Activated CD8-positive, alpha-beta memory T cell treated with anti-CD3 and anti-CD28 coated beads, Interleukin-2, amount 50 U/mL, for 1 hour (primary cell): ENCODE data around the gene SLC16A3.

Experiments used
- DNase-seq: peaks from one replicate; pipeline ENCODE4 v3.0.0-alpha.2; 2020; ENCODE audit errors: extremely low read depth

Gene SLC16A3

GRCh38 chr17:82236142-82236971 is 7.5 kb downstream of the SLC16A3 start:
- no peak for DNase-seq

GRCh38 chr17:82237083-82237745 is 8.4 kb downstream of the SLC16A3 start:
- DNase-seq: no peak

- no peak for DNase-seq
These were observed 9.1 kb downstream of the SLC16A3 start for GRCh38 chr17:82237746-82238471.

DNA sequence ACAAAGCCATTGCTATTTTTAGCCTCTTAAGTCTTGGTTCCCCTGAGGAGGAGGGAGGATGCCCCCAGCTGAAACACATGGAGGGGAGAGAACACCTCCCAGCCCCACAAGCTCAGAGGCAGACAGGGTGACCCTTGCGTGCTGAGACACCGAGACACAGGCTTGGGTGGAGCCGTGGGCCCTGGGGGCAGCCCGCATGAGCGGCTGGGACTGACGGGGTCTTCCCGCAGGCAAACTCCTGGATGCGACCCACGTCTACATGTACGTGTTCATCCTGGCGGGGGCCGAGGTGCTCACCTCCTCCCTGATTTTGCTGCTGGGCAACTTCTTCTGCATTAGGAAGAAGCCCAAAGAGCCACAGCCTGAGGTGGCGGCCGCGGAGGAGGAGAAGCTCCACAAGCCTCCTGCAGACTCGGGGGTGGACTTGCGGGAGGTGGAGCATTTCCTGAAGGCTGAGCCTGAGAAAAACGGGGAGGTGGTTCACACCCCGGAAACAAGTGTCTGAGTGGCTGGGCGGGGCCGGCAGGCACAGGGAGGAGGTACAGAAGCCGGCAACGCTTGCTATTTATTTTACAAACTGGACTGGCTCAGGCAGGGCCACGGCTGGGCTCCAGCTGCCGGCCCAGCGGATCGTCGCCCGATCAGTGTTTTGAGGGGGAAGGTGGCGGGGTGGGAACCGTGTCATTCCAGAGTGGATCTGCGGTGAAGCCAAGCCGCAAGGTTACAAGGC is 9.8 kb downstream of the SLC16A3 start:
- DNase-seq: peak; percentile 52

DNA sequence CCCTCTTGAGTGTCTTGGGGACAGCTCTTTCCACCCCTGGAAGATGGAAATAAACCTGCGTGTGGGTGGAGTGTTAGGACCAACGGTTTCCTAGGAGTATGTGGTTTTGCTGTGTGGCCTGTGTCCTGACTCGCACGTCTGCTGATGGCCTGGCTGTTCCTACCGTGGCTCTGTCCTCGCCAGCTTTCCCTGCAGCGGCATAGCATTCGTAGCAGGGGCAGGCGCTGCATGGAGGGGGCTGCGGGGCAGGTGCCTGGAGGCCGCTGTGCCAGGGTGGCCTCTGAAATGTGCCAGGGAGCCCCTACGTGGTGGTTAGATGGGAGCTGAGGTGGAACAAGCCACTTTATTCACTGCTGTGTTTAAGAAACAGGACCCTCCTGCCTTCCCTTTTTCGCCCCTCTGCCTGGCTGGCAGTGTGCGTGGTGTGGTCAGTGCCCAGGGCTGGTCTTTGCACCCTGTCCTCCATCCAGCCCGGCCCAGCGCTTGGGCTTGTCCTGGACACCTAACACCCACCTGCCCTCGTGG is 10.6 kb downstream of the SLC16A3 start:
- no peak for DNase-seq

DNA sequence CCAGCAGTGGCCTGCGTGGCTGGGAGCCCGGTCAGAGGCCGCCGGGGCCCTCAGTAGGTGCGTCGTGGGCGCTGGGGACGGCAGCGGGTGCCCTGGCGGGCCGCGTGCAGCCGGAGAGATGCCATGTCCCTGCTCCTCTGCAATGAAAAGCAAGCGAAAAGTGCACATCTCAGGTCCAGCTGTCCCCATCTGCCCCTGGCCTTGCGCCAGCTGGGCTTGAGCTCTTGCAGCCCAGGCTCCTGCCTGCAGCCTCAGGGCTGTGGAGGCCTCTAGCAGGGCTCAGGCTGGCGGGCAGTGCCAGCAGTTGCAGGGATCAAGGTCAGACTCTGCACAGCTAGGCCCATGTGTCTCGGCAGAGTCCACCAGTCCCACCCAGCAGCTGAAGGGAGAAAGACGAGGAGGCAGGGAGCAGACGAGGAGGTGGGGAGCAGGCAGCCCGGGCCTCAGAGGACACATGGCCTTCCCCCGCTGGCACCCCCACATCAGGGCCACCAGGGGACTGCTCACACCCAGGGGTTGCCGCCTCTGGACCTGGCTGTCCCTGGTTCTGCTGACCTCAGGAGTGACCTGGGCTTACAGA is 11.2 kb downstream of the SLC16A3 start:
- no peak for DNase-seq

DNA sequence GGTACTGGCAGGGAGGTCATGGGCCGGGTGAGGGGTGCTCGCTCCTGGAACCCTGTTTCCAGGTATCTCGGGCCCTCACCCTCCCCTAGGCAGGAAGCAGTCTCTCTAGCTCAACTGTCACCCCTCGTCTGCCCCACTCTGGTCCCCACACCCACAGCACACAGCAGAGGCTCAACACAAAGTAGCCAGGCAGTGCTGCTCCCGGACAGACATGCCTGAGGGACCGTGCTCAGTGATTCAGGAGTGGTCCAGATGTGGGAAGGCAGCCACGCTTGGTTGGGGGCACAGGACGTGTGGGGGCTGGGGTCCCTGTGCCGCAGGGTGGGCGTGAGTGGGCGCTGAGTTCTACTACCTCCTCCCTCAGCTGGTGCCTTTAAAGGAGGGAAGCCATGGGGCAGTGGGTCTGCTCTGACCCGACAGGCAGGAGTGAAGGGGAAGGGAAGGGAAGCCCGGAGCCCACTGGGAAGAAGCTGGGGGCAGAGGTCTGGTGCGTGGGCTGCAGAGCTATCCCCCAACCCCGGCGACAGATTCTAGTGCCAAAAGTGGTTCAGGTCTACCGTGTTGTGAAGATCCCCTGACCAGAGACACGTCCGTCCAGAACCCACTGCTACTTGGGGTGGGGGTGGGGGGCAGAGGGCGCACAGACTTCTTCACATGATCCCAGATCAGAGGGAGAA is 11.8 kb downstream of the SLC16A3 start:
- DNase-seq: no peak

- DNase-seq: no peak
These were observed 12.5 kb downstream of the SLC16A3 start for GRCh38 chr17:82241183-82241925.

GRCh38 chr17:82241926-82242697 is 13.3 kb downstream of the SLC16A3 start:
- no peak for DNase-seq

GRCh38 chr17:82242698-82242976 is 13.8 kb downstream of the SLC16A3 start:
- no peak for DNase-seq

DNA sequence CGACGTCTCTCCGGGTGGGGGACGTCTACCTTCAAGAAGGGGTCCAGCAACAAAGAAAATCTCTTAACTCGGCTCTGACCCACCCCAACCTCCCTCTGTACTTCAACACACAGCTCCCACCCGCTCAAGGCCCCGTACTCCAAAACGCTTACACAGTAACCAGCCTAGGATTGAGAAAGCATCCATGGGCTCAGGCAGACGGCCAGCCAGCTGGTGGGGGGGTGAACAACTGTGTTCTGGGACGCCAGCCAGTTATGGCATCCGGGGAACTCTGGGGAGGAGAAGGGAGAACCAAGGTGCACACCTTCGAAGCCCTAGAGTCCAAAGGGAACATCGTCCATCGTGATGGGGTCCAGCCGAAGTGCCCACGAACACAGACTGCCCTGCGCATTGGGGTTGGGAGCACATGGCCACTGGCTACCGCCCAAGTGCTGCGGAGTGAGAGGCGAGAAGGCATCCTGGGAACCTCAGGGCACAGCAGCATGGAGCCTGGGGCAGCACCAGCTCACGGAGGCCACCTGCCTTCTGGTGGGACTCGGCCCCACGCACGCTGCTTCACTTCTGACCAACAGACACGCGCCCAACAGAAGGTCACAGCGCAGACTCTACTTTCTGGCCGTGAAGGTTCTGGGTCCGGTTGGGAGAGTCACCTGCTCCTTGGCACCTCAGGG is 14.3 kb downstream of the SLC16A3 start:
- no peak for DNase-seq

DNA sequence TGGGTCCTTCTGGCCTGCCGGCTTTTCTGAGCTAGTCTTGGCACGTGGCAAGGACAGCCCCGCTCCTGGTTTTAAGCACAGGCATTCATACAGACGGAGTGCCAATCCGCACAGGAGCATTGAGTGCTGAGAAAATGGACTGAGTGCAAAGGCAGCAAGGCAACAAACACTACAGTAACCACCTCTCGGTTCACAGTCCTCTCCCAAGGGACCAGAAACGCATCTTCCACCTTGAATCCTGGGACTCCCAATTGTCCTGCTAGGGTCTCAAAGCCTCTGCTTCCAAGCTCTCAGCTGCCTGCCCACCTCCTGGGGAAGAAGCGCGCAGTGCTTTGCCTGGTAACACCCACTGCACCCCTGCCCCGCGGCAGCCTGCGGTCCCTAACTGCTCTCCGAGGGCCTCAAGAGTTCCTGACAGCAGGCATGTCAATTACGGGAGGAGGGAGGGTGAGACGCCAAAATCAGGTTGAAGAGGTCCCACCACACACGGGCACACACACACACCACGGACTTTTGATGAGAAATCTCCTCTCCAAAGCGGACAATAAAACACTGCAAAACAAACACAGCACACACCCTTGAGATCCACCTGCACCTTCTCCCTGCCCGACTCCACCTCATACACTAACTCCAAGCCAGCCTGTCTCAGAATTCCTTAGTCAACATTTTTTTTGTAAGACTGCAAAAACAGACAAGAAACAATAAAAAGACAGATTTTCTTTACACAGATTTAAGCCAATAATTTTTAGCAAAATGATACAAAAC is 15.0 kb downstream of the SLC16A3 start:
- no peak for DNase-seq

- no peak for DNase-seq
These were observed 15.7 kb downstream of the SLC16A3 start for GRCh38 chr17:82244413-82245133.

GRCh38 chr17:82245134-82246039 is 16.5 kb downstream of the SLC16A3 start:
- DNase-seq: no peak

DNA sequence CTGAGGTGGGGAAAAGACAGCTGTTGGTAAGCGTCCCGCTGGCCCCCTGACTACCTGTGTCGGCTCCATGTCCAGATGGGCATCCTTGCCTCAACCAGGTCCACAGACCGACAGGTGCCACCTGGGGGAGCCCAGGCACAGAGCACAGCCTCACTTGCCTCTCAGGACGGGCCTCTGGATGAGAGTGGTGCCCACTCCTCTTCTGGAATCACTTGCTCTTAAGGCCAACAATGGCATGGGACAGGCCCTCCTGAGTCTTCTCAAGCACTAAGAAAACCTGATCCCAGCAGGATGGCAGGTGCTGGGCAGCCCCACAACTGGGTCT is 17.2 kb downstream of the SLC16A3 start:
- no peak for DNase-seq

DNA sequence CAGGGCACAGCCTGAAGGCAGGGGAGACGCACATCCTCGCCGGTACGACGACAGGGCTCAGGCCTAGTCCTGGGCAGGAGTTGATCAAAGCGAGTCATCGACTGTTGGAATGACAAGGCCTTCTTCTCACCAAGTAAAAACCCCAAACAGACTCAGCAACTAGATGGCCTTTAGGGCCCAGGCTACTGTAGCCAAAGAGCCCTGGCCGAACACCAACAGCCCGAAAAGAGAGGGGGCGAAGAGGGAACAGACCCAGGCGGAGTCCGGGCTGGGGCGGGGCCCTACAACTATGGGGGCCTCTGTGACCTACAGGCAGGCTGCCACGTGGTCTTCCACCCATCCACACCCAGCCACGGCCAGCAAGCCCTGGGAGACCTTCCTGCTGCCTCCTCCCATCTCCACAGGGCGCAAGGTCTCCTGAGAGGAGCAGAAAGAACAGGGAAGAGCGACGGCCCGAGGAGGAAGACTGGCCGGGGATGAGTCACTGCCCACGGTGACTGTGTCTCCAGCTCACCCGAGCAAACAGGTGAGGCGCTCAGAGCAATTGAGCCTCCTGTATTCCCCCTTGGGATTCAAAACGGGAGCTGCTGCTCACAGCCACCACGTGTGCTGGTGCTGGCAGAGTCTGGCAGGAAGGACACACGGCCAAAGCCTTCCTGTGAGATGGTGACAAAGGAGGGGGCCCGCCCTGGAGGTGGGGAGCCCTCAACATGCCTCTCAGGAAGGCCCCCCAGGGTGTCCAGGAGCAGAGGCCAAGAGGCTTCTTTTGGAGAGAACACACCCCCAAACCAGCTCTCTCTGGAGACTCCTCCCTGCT is 17.7 kb downstream of the SLC16A3 start:
- no peak for DNase-seq
